Measurements from ENCODE around the gene PRSS22.

DNA sequence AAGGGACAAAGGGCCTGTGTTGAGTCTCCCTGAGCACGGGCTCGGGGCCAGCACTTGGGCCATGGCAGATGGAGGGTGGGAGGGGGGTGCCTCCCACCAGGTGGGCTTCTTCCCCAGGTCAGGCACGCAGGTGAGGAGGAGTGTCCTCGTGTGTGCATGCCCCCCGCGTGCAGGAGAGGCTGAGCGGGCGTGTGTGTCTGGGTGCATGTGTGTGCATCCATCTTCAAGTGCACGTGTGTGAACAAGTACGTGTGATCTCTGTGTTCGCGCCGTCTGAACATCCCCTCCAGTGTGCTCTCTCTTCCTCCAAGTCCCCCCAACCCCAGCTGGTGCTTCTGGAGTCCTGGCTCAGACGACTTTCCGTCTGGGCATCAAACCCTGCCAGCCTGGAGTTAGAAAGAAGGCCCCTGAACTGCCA, 30.6 kb downstream of the PRSS22 start:
- TF ChIP-seq, protein P1, sequence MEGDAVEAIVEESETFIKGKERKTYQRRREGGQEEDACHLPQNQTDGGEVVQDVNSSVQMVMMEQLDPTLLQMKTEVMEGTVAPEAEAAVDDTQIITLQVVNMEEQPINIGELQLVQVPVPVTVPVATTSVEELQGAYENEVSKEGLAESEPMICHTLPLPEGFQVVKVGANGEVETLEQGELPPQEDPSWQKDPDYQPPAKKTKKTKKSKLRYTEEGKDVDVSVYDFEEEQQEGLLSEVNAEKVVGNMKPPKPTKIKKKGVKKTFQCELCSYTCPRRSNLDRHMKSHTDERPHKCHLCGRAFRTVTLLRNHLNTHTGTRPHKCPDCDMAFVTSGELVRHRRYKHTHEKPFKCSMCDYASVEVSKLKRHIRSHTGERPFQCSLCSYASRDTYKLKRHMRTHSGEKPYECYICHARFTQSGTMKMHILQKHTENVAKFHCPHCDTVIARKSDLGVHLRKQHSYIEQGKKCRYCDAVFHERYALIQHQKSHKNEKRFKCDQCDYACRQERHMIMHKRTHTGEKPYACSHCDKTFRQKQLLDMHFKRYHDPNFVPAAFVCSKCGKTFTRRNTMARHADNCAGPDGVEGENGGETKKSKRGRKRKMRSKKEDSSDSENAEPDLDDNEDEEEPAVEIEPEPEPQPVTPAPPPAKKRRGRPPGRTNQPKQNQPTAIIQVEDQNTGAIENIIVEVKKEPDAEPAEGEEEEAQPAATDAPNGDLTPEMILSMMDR (IDR thresholded peaks at IDR 0.05): no peak
- TF ChIP-seq POLR2A (IDR thresholded peaks at IDR 0.05) (no peak), EP300 (IDR thresholded peaks at IDR 0.05) (no peak), POLR2AphosphoS5 (IDR thresholded peaks at IDR 0.05) (no peak)
